Common myeloid progenitor, CD34-positive (primary cell): ENCODE measurements around the gene ANKRD24.
A peak's percentile ranks its signal among the peaks of the same experiment; 100 is the strongest.

Experiments used
- CTCF ChIA-PET: fragments of 350-600 bp; sonication (Branson Sonifier 250); formaldehyde crosslinking; loops from one replicate; lab custom pipeline; 2021; ENCODE audit warnings: antibody characterized with exemption; lab: Charles Lee
- POLR2A ChIA-PET: fragments of 350-600 bp; sonication (Branson Sonifier 250); formaldehyde crosslinking; loops from one replicate; lab custom pipeline; 2021; ENCODE audit warnings: antibody characterized with exemption; lab: Charles Lee
- DNase-seq, 3 donors: peaks; one replicate each; pipeline versions ENCODE4 v3.0.0 to v3.0.0-alpha.2; 2013
- H3K27ac ChIP-seq, 2 experiments: 1 replicate in 1 of 2; 2 replicates in 1 of 2; pipeline ENCODE4 v1.7.0; 2013; ENCODE audit warnings: inconsistent platforms in 2 of 2, low read length in 2 of 2, mild to moderate bottlenecking in 2 of 2, low read depth in 1 of 2, moderate library complexity in 1 of 2; ENCODE audit not compliant: severe bottlenecking in 2 of 2, insufficient read depth in 1 of 2, poor library complexity in 1 of 2
- H3K27me3 ChIP-seq, 5 experiments: replicated peaks in 2 of 5; 1 replicate in 3 of 5; 2 replicates in 2 of 5; pipeline versions ENCODE4 v1.6.1 to v1.7.0; 2013; ENCODE audit warnings: low read length in 4 of 5, mild to moderate bottlenecking in 2 of 5, moderate library complexity in 2 of 5, inconsistent platforms in 1 of 5; ENCODE audit not compliant: insufficient read depth in 5 of 5, control insufficient read depth in 4 of 5
- H3K36me3 ChIP-seq, 4 experiments: 1 replicate in 2 of 4; 2 replicates in 2 of 4; pipeline versions ENCODE4 v1.6.1 to v1.7.0; 2013; ENCODE audit warnings: low read length in 3 of 4, control low read depth in 1 of 4, mild to moderate bottlenecking in 1 of 4; ENCODE audit not compliant: control insufficient read depth in 4 of 4, insufficient read depth in 4 of 4
- H3K4me1 ChIP-seq, 4 experiments: 1 replicate in 3 of 4; 2 replicates in 1 of 4; pipeline versions ENCODE4 v1.6.1 to v1.7.1; 2013; ENCODE audit warnings: low read length in 3 of 4, mild to moderate bottlenecking in 3 of 4, control low read depth in 1 of 4, inconsistent platforms in 1 of 4, moderate library complexity in 1 of 4; ENCODE audit not compliant: control insufficient read depth in 4 of 4, insufficient read depth in 4 of 4; ENCODE audit errors: control extremely low read depth in 1 of 4
- H3K4me3 ChIP-seq, 7 experiments: 1 replicate in 4 of 7; 2 replicates in 3 of 7; pipeline versions ENCODE4 v1.5.1 to v1.7.0; 2013; ENCODE audit warnings: mild to moderate bottlenecking in 7 of 7, low read length in 6 of 7, moderate library complexity in 6 of 7, inconsistent platforms in 2 of 7, low read depth in 2 of 7, control low read depth in 1 of 7; ENCODE audit not compliant: insufficient read depth in 4 of 7, control insufficient read depth in 1 of 7; ENCODE audit errors: extremely low read depth in 1 of 7
- H3K9me3 ChIP-seq, 5 experiments: 1 replicate in 4 of 5; 2 replicates in 1 of 5; pipeline versions ENCODE4 v1.6.1 to v1.7.1; 2013; ENCODE audit warnings: low read length in 4 of 5, mild to moderate bottlenecking in 2 of 5, inconsistent platforms in 1 of 5, low read depth in 1 of 5, moderate library complexity in 1 of 5; ENCODE audit not compliant: control insufficient read depth in 4 of 5, insufficient read depth in 2 of 5; ENCODE audit errors: control extremely low read depth in 1 of 5
- WGBS: methylation state at CpG from one replicate; pipeline ENCODE4 v1.1.5; 2013; ENCODE audit not compliant: insufficient coverage; 5-methylcytosine and 5-hydroxymethylcytosine counted together

ANKRD24 gene

GRCh38 chr19:4172861-4173473, 9.5 kb upstream of the ANKRD24 start:
- H3K36me3 ChIP-seq = peaks cover 0 to 15% (median 10%) of the 10 kb centered on the region in 4 experiments
- WGBS = 10% methylated on average over 39 of the region's 45 CpGs
- H3K4me3 ChIP-seq = no peak overlapping the region
- no peaks in the 10 kb centered on the region for H3K9me3 ChIP-seq
- H3K4me1 ChIP-seq = peaks cover 0 to 6% (median 2%) of the 10 kb centered on the region in 4 experiments
- DNase-seq = peak; percentile 54 to 81 (median 75)
- POLR2A ChIA-PET = no interaction called here
- CTCF ChIA-PET = no interaction called here
- H3K27ac ChIP-seq = no peak overlapping the region
- peaks cover 0 to 27% (median 9%) of the 10 kb centered on the region in 5 experiments for H3K27me3 ChIP-seq

GRCh38 chr19:4173479-4174212, 8.8 kb upstream of the ANKRD24 start:
- WGBS = 88% methylated on average over 4 of the region's 11 CpGs
- DNase-seq = no peak
- ChIA-PET CTCF (no interaction called here), POLR2A (no interaction called here)
- no peaks in the 10 kb centered on the region for H3K9me3 ChIP-seq
- peaks cover 0 to 6% (median 2%) of the 10 kb centered on the region in 4 experiments for H3K4me1 ChIP-seq
- H3K27me3 ChIP-seq = peaks cover 0 to 27% (median 9%) of the 10 kb centered on the region in 5 experiments
- no peak overlapping the region for H3K4me3 ChIP-seq
- H3K27ac ChIP-seq = no peak overlapping the region
- peaks cover 0 to 15% (median 11%) of the 10 kb centered on the region in 4 experiments for H3K36me3 ChIP-seq

- POLR2A ChIA-PET = no interaction called here
- H3K9me3 ChIP-seq = no peaks in the 10 kb centered on the region
- DNase-seq = no peak
- 98% methylated on average over 18 of the region's 21 CpGs for WGBS
- CTCF ChIA-PET = no interaction called here
- peaks cover 0 to 22% (median 15%) of the 10 kb centered on the region in 4 experiments for H3K36me3 ChIP-seq
- peaks cover 0 to 27% (median 9%) of the 10 kb centered on the region in 5 experiments for H3K27me3 ChIP-seq
- H3K4me1 ChIP-seq = peaks cover 0 to 6% (median 2%) of the 10 kb centered on the region in 4 experiments
- no peak overlapping the region for H3K4me3 ChIP-seq
- H3K27ac ChIP-seq = no peak overlapping the region
These were observed 8.1 kb upstream of the ANKRD24 start for GRCh38 chr19:4174213-4174894.

- H3K27ac ChIP-seq = no peak overlapping the region
- H3K9me3 ChIP-seq = no peaks in the 10 kb centered on the region
- no peak overlapping the region for H3K4me3 ChIP-seq
- peaks cover 0 to 6% (median 2%) of the 10 kb centered on the region in 4 experiments for H3K4me1 ChIP-seq
- CTCF ChIA-PET = no interaction called here
- POLR2A ChIA-PET = no interaction called here
- WGBS = 97% methylated on average over 35 of the region's 41 CpGs
- DNase-seq = no peak
- H3K36me3 ChIP-seq = peaks cover 0 to 26% (median 16%) of the 10 kb centered on the region in 4 experiments
- H3K27me3 ChIP-seq = peaks cover 0 to 27% (median 6%) of the 10 kb centered on the region in 5 experiments
These were observed 7.4 kb upstream of the ANKRD24 start for GRCh38 chr19:4174895-4175668.

GRCh38 chr19:4175669-4175931, 6.9 kb upstream of the ANKRD24 start:
- 97% methylated on average over 11 of the region's 12 CpGs for WGBS
- Histone ChIP-seq H3K9me3 (no peaks in the 10 kb centered on the region), H3K27ac (no peak overlapping the region), H3K27me3 (peaks cover 0 to 27% (median 6%) of the 10 kb centered on the region in 5 experiments), H3K4me3 (no peak overlapping the region), H3K36me3 (peaks cover 0 to 26% (median 16%) of the 10 kb centered on the region in 4 experiments), H3K4me1 (peaks cover 0 to 10% (median 2%) of the 10 kb centered on the region in 4 experiments)
- ChIA-PET POLR2A (no interaction called here), CTCF (no interaction called here)
- DNase-seq = no peak

- ChIA-PET CTCF (no interaction called here), POLR2A (interaction anchor here (0.6 kb wide), 1 partner anchor 1011 kb away, joined by 5 read pairs; no protein-coding TSS in a partner anchor)
- Histone ChIP-seq H3K4me1 (peaks cover 0 to 26% (median 12%) of the 10 kb centered on the region in 4 experiments), H3K4me3 (no peak overlapping the region), H3K27me3 (peaks cover 0 to 14% (median 2%) of the 10 kb centered on the region in 5 experiments), H3K27ac (no peak overlapping the region), H3K36me3 (peaks cover 2 to 26% (median 16%) of the 10 kb centered on the region in 4 experiments), H3K9me3 (no peaks in the 10 kb centered on the region)
- 94% methylated on average over 4 of the region's 5 CpGs for WGBS
- DNase-seq = no peak
These were observed 5.3 kb upstream of the ANKRD24 start for GRCh38 chr19:4177146-4177545.
